Right lobe of liver (tissue), 6 donors: ENCODE data around the gene OR52E8. TPM values are rescaled to one million over a fixed set of nuclear protein-coding genes. Genes with fewer than 3 reads are reported as not detected.

Experiments
- ATAC-seq, 4 donors: fragments of 200-7000 bp; cut with Tn5 transposase; one replicate each; pipeline ENCODE4 v1.9.1; 2020; ENCODE audit warnings: mild to moderate bottlenecking in 4 of 4, moderate library complexity in 4 of 4
- DNase-seq, 3 donors: peaks; one replicate each; pipeline ENCODE4 v3.0.0-alpha.2; 2020
- H3K27ac ChIP-seq, 3 donors: fragments of 200-600 bp; one replicate each; pipeline ENCODE4 v1.8.0; 2022
- H3K27me3 ChIP-seq, 2 donors: fragments of 200-600 bp; one replicate each; pipeline ENCODE4 v1.8.0; 2022
- H3K36me3 ChIP-seq, 4 donors: fragments of 200-600 bp; sonication (generic) in 1 of 4; one replicate each; pipeline versions ENCODE4 v1.5.1 to v1.8.0; 2017 to 2022; ENCODE audit warnings: control low read depth in 1 of 4
- H3K4me1 ChIP-seq, 4 donors: fragments of 200-600 bp; sonication (generic) in 1 of 4; one replicate each; pipeline versions ENCODE4 v1.5.1 to v1.8.0; 2017 to 2022; ENCODE audit warnings: control low read depth in 1 of 4
- H3K4me3 ChIP-seq, 3 donors: fragments of 200-600 bp; one replicate each; pipeline ENCODE4 v1.8.0; 2022
- H3K9me3 ChIP-seq, 4 donors: fragments of 200-600 bp; sonication (generic) in 1 of 4; one replicate each; pipeline versions ENCODE4 v1.5.1 to v1.8.0; 2017 to 2022; ENCODE audit warnings: control low read depth in 1 of 4
- CTCF ChIP-seq, 4 donors: fragments of 200-600 bp in 3 of 4; fragments of 450-650 bp in 1 of 4; IDR thresholded peaks; one replicate each; pipeline versions ENCODE4 v1.5.1 to v1.8.0; 2016 to 2022; ENCODE audit warnings: antibody characterized with exemption in 4 of 4, mild to moderate bottlenecking in 2 of 4
- POLR2A ChIP-seq: fragments of 450-650 bp; IDR thresholded peaks from one replicate; pipeline ENCODE4 v1.6.1; 2017; ENCODE audit warnings: antibody characterized with exemption, mild to moderate bottlenecking
- WGBS: methylation state at CpG from one replicate; pipeline ENCODE4 v1.1.6; 2018; ENCODE audit warnings: low coverage, low lambda C conversion rate; ENCODE audit not compliant: insufficient coverage; ENCODE audit errors: missing lambda C conversion rate; 5-methylcytosine and 5-hydroxymethylcytosine counted together
- intact Hi-C, 2 donors: fragments of 100-400 bp; cut with DNase I; formaldehyde crosslinking; loops; one replicate each; pipeline versions ENCODE4 v1.11.2 to v1.14.1; 2022
- total RNA-seq, 6 experiments: library from RNA; depleted of rRNA in 2 of 6; stranded (reverse); fragments of >200 nt in 2 of 6; fragmentation: NEBNext Ultra II Directional in 3 of 6; extraction: Animal tissue kit (Norgen Biotek cat#: 25700) in 3 of 6; gene quantifications; one replicate each; pipeline versions ENCODE4 v1.1.0 to v1.2.4, GENCODE V29; 2016 to 2023
- donor health status: DM: no; HTN: yes; CAD: no.
- donor health status: DM: no; HTN: no; CAD: no.
- donor health status: DM: no; HTN: no; CAD: no.
- donor health status: DM: no; HTN: yes; CAD: no.
- donor health status: DM: no; HTN: yes; CAD: no.

Gene OR52E8
- total RNA-seq, 6 experiments from 2014 or later: not detected

DNA sequence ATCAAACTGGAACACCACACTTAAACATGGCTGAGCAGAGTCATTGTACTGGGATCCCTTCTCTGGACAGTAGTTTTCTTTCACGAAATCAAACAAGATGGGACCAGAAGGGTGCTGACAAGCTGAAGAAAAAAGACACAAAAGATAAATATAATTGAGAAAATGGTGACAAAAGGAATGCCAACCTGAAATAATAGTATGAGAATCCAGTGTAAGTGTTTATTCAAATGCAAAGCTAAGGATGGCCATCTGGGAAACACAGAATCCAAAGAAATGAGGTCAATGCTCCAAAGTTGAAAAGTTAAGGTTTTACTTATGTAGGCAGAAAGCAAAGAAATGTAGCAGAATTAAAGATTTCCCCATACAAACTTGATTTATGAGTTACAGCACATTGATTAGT, 30.2 kb upstream of the OR52E8 start:
- Histone ChIP-seq H3K27me3 (no peaks in the 10 kb centered on the region), H3K4me3 (no peak overlapping the region), H3K36me3 (no peaks in the 10 kb centered on the region), H3K27ac (no peak overlapping the region), H3K9me3 (no peaks in the 10 kb centered on the region), H3K4me1 (no peaks in the 10 kb centered on the region)
- WGBS: 33% methylated on average over 1 of the region's 1 CpG
- intact Hi-C loops: no loop called here
- ATAC-seq: no peak
- TF ChIP-seq CTCF (IDR thresholded peaks at IDR 0.05) (no peak), POLR2A (no peak)
- no peak for DNase-seq

DNA sequence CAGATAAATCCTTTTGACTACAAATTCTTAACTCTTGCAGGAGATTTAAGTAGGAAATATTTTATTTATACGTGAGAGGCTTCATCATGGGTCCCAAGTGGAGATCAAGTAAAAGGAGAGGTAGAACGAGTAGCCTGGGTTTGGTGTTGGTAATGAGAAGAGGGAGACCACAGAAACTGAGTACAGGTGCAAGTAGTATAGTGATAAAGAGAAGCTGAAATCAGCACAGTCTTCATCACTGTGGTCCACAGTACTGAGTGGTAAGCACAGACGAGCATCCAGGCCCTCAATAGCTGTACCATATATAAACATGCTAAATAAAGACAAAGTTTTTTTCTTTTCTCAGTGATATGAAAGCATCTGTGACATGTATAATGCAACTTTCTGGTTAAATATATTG, 29.7 kb upstream of the OR52E8 start:
- TF ChIP-seq CTCF (IDR thresholded peaks at IDR 0.05) (no peak), POLR2A (no peak)
- H3K9me3 ChIP-seq: no peaks in the 10 kb centered on the region
- H3K27me3 ChIP-seq: no peaks in the 10 kb centered on the region
- H3K4me1 ChIP-seq: no peaks in the 10 kb centered on the region
- no peak for DNase-seq
- H3K27ac ChIP-seq: no peak overlapping the region
- ATAC-seq: no peak
- intact Hi-C loops: no loop called here
- H3K36me3 ChIP-seq: no peaks in the 10 kb centered on the region
- WGBS: 41% methylated on average over 3 of the region's 3 CpGs
- H3K4me3 ChIP-seq: no peak overlapping the region

- intact Hi-C loops: no loop called here
- Histone ChIP-seq H3K4me3 (no peak overlapping the region), H3K36me3 (no peaks in the 10 kb centered on the region), H3K27ac (no peak overlapping the region), H3K4me1 (no peaks in the 10 kb centered on the region), H3K27me3 (no peaks in the 10 kb centered on the region), H3K9me3 (no peaks in the 10 kb centered on the region)
- TF ChIP-seq POLR2A (no peak), CTCF (IDR thresholded peaks at IDR 0.05) (no peak)
- DNase-seq (no peak), ATAC-seq (no peak)
Observed at GRCh38 chr11:5881756-5882155, 24.3 kb upstream of the OR52E8 start.

GRCh38 chr11:5880329-5880728, 22.8 kb upstream of the OR52E8 start, which contains the start of gene OR52E4:
OR52E4 (plus strand) TSS chr11:5880629; CDS start chr11:5884293, 3,664 bp downstream.
- TF ChIP-seq CTCF (IDR thresholded peaks at IDR 0.05) (no peak), POLR2A (no peak)
- ATAC-seq (no peak), DNase-seq (no peak)
- H3K4me3 ChIP-seq: no peak within 1 kb of the TSS
- no peaks in the 10 kb centered on the region for H3K36me3 ChIP-seq
- intact Hi-C loops: no loop called here
- H3K27ac ChIP-seq: no peak within 1 kb of the TSS
- H3K27me3 ChIP-seq: no peaks in the 10 kb centered on the region
- no peaks in the 10 kb centered on the region for H3K9me3 ChIP-seq
- H3K4me1 ChIP-seq: no peaks in the 10 kb centered on the region
- 55% methylated on average over 4 of the region's 4 CpGs for WGBS

DNA sequence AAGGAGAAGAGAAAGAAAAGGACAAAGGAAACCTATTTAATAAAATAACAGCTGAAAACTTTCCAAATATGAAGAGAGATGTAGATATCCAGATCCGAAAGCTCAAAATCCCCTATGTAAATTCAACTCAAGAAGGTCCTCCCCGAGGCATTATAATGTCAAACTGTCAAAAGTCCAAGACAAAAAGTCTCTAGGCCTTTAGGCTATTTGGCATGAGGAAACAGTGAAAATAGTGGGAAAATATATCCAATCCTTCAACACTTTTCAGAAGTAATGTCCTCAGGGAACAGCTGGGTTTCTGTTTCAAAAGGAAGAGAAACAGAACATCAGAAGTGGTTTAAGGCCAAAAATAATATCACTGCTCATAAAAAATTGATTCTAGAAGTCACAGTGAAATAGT, 21.1 kb upstream of the OR52E8 start:
- ATAC-seq: no peak
- Histone ChIP-seq H3K9me3 (no peaks in the 10 kb centered on the region), H3K4me3 (no peak overlapping the region), H3K27me3 (no peaks in the 10 kb centered on the region), H3K27ac (no peak overlapping the region), H3K36me3 (no peaks in the 10 kb centered on the region), H3K4me1 (no peaks in the 10 kb centered on the region)
- 70% methylated on average over 2 of the region's 2 CpGs for WGBS
- intact Hi-C loops: no loop called here
- DNase-seq: no peak
- TF ChIP-seq CTCF (IDR thresholded peaks at IDR 0.05) (no peak), POLR2A (no peak)
